Measurements from ENCODE around the gene GABBR2. TPM values are rescaled to one million over a fixed set of nuclear protein-coding genes. Genes with fewer than 3 reads are reported as not detected.
A peak's percentile ranks its signal among the peaks of the same experiment; 100 is the strongest.
"Not testable (repeated sequence)": the region's sequence is repeated elsewhere in the genome, so short reads cannot be mapped to it uniquely, and the experiment has no call there.

The GABBR2 gene
- polyA plus RNA-seq, 6 donors from 2014 or later: not detected

GRCh38 chr9:98584853-98585438, 123.8 kb downstream of the GABBR2 start:
- H3K4me3 Mint-ChIP-seq; H3K4me1 Mint-ChIP-seq; H3K36me3 Mint-ChIP-seq; ATAC-seq (ENCODE audit: low read depth in 2 of 2); H3K9me3 Mint-ChIP-seq; H3K27ac Mint-ChIP-seq; DNase-seq: not testable (repeated sequence)
- H3K27me3 Mint-ChIP-seq: peaks cover 18 to 26% (median 19%) of the 10 kb centered on the region in 3 donors

GRCh38 chr9:98584059-98584458, 124.7 kb downstream of the GABBR2 start:
- H3K27me3 Mint-ChIP-seq: peaks cover 19 to 23% (median 22%) of the 10 kb centered on the region in 3 donors
- H3K9me3 Mint-ChIP-seq: peaks cover 0 to 8% (median 2%) of the 10 kb centered on the region in 7 donors
- no peak overlapping the region for H3K4me3 Mint-ChIP-seq
- no peaks in the 10 kb centered on the region for H3K4me1 Mint-ChIP-seq
- ATAC-seq (ENCODE audit: low read depth in 2 of 2) (no peak), DNase-seq (no peak)
- no peak overlapping the region for H3K27ac Mint-ChIP-seq
- H3K36me3 Mint-ChIP-seq: no peaks in the 10 kb centered on the region

- no peak overlapping the region for H3K27ac Mint-ChIP-seq
- DNase-seq (no peak), ATAC-seq (ENCODE audit: low read depth in 2 of 2) (no peak)
- no peak overlapping the region for H3K4me3 Mint-ChIP-seq
- no peaks in the 10 kb centered on the region for H3K36me3 Mint-ChIP-seq
- peaks cover 24 to 29% (median 26%) of the 10 kb centered on the region in 3 donors for H3K27me3 Mint-ChIP-seq
- H3K9me3 Mint-ChIP-seq: peaks cover 0 to 8% (median 2%) of the 10 kb centered on the region in 7 donors
- H3K4me1 Mint-ChIP-seq: no peaks in the 10 kb centered on the region
Measured at GRCh38 chr9:98583417-98583816, 125.3 kb downstream of the GABBR2 start.

DNA sequence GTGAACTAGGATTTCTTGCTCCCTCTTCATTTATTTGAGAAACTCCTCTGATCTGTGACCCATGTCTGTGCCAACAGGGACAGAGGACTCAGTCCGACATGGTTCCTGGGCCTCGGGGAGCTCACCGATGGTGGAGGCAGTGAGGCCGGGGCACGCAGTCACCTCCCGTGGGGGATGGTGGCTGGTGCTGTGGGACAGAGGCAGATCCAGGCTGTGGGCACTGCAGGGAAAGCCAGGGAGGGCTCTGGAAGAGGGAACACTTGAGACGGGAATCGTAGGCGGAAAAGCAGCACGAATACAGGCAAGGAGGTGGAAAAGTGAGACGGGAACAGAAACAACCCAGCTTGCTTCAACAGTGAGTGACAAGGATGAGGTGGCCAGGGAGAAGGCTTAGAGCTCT, 127.8 kb downstream of the GABBR2 start:
- no peak for ATAC-seq (ENCODE audit: low read depth in 2 of 2)
- Mint-ChIP-seq H3K27ac (peak overlapping the region in 1 of 6 donors; percentile 67), H3K4me1 (peaks cover 3 to 4% (median 4%) of the 10 kb centered on the region in 3 donors), H3K27me3 (peaks cover 33 to 48% (median 45%) of the 10 kb centered on the region in 3 donors), H3K4me3 (no peak overlapping the region), H3K9me3 (peaks cover 0 to 8% (median 4%) of the 10 kb centered on the region in 7 donors), H3K36me3 (no peaks in the 10 kb centered on the region)
- no peak for DNase-seq

DNA sequence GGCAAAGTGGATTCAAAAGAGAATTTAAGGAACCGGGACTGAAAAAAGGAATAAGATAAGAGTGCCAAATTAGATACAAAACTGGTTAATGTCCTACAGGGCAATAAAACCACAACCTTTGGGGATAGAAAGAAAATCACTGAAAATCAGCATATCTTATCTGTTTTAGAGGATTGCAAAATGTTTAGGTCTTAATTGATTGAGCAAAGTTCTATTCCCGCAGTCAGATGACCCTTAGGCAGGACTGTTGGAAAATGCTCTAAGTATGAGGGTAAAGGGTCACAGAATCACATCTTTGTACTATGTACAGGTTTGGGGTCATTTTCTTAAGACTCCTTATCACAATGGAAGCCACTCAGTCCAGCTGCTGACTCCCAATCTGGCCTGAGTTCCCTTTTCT, 129.0 kb downstream of the GABBR2 start:
- H3K36me3 Mint-ChIP-seq: no peaks in the 10 kb centered on the region
- no peak for ATAC-seq (ENCODE audit: low read depth in 2 of 2)
- no peak for DNase-seq
- H3K27me3 Mint-ChIP-seq: peaks cover 40 to 52% (median 46%) of the 10 kb centered on the region in 3 donors
- no peak overlapping the region for H3K27ac Mint-ChIP-seq
- H3K4me3 Mint-ChIP-seq: no peak overlapping the region
- H3K4me1 Mint-ChIP-seq: peaks cover 8 to 14% (median 8%) of the 10 kb centered on the region in 3 donors
- peaks cover 0 to 8% (median 2%) of the 10 kb centered on the region in 7 donors for H3K9me3 Mint-ChIP-seq

DNA sequence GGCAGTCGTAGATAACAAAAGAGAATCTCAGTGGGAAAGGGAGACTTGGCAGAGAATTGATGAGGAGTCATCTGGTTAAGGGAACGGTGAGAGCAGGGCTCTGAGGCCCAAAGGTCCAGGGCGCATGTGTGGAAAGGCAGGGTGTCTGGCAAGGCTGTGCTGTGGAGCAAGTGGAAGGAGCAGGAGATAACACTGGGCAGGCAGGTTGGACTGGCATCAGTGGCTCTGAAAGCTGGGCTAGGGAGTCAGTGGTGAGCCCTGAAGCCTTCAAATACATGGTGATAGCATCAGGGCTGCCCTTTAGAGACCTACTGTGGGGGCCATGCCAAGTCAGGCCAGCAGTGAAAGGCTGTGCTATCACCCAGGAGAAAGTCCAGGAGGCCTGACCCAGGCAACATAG, 131.3 kb downstream of the GABBR2 start:
- no peaks in the 10 kb centered on the region for H3K36me3 Mint-ChIP-seq
- peaks cover 8 to 14% (median 8%) of the 10 kb centered on the region in 3 donors for H3K4me1 Mint-ChIP-seq
- peaks cover 0 to 8% (median 2%) of the 10 kb centered on the region in 7 donors for H3K9me3 Mint-ChIP-seq
- H3K27ac Mint-ChIP-seq: no peak overlapping the region
- ATAC-seq (ENCODE audit: low read depth in 2 of 2) (no peak), DNase-seq (no peak)
- H3K4me3 Mint-ChIP-seq: peak overlapping the region in 1 of 8 donors; percentile 29
- peaks cover 40 to 49% (median 44%) of the 10 kb centered on the region in 3 donors for H3K27me3 Mint-ChIP-seq

DNA sequence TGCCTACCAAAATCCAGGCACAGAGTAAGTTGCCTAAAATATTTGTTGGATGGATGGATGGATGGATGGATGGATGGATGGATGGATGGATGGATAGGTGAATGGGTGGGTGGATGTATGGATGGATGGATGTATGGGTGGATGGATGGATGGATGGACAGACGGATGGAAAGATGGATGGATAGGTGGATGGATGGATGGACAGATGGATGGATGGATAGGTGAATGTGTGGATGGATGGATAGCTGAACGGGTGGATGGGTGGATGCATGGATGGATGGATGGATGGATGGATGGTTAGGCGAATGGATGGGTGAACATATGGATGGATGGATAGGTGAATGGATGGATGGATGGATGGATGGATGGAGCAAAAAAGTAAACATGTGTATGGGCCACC, 131.9 kb downstream of the GABBR2 start:
- H3K36me3 Mint-ChIP-seq: no peaks in the 10 kb centered on the region
- H3K27ac Mint-ChIP-seq: no peak overlapping the region
- H3K27me3 Mint-ChIP-seq: peaks cover 35 to 49% (median 41%) of the 10 kb centered on the region in 3 donors
- ATAC-seq (ENCODE audit: low read depth in 2 of 2) (no peak), DNase-seq (no peak)
- H3K9me3 Mint-ChIP-seq: peaks cover 0 to 4% (median under 1%) of the 10 kb centered on the region in 7 donors
- H3K4me3 Mint-ChIP-seq: no peak overlapping the region
- peaks cover 8 to 14% (median 8%) of the 10 kb centered on the region in 3 donors for H3K4me1 Mint-ChIP-seq

- Mint-ChIP-seq H3K36me3 (no peaks in the 10 kb centered on the region), H3K4me3 (peak overlapping the region in 1 of 8 donors; percentile 76), H3K27ac (no peak overlapping the region), H3K9me3 (peaks cover 0 to 4% (median 0%) of the 10 kb centered on the region in 7 donors), H3K27me3 (peaks cover 35 to 49% (median 44%) of the 10 kb centered on the region in 3 donors), H3K4me1 (peaks cover 8 to 14% (median 8%) of the 10 kb centered on the region in 3 donors)
- no peak for ATAC-seq (ENCODE audit: low read depth in 2 of 2)
- DNase-seq: no peak
Measured at GRCh38 chr9:98576354-98576753, 132.4 kb downstream of the GABBR2 start.

DNA sequence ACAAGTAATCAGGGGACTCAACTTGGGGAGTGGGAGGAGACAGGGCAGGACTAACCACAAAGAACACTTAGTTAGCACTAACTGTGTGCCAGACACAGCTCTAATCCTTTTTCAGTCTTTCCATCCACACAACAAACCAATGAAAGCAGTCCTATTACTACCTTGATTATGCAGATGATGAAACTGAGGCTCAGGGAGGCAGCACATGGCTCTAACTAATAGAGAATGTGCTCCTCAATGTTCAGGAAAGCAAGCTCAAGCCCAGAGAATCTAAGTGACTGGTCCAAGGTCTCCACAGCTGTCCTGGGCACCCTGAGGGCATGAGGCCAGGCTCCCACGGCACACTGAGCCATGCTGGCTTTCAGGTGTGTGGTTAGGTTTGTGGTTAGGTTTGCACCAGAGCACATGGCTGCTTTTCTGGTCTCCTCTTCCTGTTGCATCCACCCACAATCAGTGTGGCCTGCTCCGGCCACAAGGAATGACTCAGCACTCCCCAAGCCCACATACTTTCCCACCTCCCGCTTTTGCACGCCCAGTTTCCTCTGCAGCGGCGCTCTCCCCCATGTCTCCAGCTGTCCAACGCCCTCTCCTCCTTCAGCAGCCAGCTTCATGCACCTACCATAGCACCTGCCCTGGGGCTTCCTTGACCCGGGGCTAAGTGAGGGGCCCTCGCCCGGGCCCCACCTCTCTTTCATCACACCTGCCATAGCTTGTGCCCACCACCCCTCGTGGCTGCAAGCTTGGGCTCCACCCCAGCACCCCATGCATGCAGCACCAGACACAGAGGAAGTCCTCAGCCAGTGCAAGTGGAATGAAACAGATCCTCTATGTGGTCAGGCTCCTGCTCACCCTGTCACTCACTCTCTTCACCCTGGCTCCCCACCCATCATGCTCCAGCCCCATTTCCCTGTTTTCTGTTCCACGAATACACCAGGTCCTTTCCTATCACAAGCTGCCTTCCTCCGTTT, 133.1 kb downstream of the GABBR2 start:
- peaks cover 0 to 2% (median 0%) of the 10 kb centered on the region in 7 donors for H3K9me3 Mint-ChIP-seq
- H3K27me3 Mint-ChIP-seq: peaks cover 32 to 42% (median 40%) of the 10 kb centered on the region in 3 donors
- no peak overlapping the region for H3K27ac Mint-ChIP-seq
- DNase-seq (no peak), ATAC-seq (ENCODE audit: low read depth in 2 of 2) (no peak)
- H3K36me3 Mint-ChIP-seq: no peaks in the 10 kb centered on the region
- peaks cover 8 to 14% (median 8%) of the 10 kb centered on the region in 3 donors for H3K4me1 Mint-ChIP-seq
- peak overlapping the region in 1 of 8 donors; percentile 76 for H3K4me3 Mint-ChIP-seq

DNA sequence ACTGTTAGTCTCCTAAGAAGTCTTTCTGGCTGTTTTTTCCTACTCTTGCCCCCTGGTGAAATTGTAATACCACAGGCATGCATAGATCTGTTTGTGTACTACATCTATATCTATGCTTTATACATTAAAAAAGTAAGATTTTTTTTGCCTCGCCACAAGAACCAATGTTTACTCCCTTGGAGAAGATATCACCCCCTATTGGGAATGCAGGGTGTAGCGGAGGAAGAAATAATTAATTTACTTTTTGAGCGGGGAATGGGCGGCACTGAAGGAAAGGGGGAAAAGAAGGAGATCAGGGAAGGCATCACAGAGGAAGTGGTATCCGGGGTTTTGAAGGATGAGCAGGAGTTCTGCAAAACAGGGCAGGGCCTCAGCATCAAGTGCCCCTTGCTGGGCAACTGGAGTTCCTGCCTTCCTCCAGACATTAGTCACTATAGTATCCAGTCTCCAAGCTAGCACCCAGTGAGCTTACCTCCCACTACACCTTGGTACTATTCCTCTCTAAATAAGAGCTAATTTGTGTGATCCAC, 134.9 kb downstream of the GABBR2 start:
- peaks cover 8 to 14% (median 8%) of the 10 kb centered on the region in 3 donors for H3K4me1 Mint-ChIP-seq
- ATAC-seq (ENCODE audit: low read depth in 2 of 2) (no peak), DNase-seq (no peak)
- H3K27me3 Mint-ChIP-seq: peaks cover 23 to 41% (median 35%) of the 10 kb centered on the region in 3 donors
- no peaks in the 10 kb centered on the region for H3K36me3 Mint-ChIP-seq
- no peak overlapping the region for H3K27ac Mint-ChIP-seq
- H3K4me3 Mint-ChIP-seq: no peak overlapping the region
- H3K9me3 Mint-ChIP-seq: peaks cover 0 to 2% (median 0%) of the 10 kb centered on the region in 7 donors

- Mint-ChIP-seq H3K27ac (no peak overlapping the region), H3K4me1 (peaks cover 8 to 14% (median 8%) of the 10 kb centered on the region in 3 donors), H3K36me3 (no peaks in the 10 kb centered on the region), H3K9me3 (peaks cover 0 to 2% (median 0%) of the 10 kb centered on the region in 7 donors), H3K4me3 (no peak overlapping the region), H3K27me3 (peaks cover 17 to 43% (median 30%) of the 10 kb centered on the region in 3 donors)
- DNase-seq (no peak), ATAC-seq (ENCODE audit: low read depth in 2 of 2) (no peak)
Measured at GRCh38 chr9:98572796-98573195, 135.9 kb downstream of the GABBR2 start.

- no peak overlapping the region for H3K4me3 Mint-ChIP-seq
- peaks cover 12 to 42% (median 30%) of the 10 kb centered on the region in 3 donors for H3K27me3 Mint-ChIP-seq
- peaks cover 8 to 14% (median 8%) of the 10 kb centered on the region in 3 donors for H3K4me1 Mint-ChIP-seq
- DNase-seq: no peak
- H3K27ac Mint-ChIP-seq: no peak overlapping the region
- ATAC-seq (ENCODE audit: low read depth in 2 of 2): no peak
- H3K36me3 Mint-ChIP-seq: no peaks in the 10 kb centered on the region
- peaks cover 0 to 2% (median 0%) of the 10 kb centered on the region in 7 donors for H3K9me3 Mint-ChIP-seq
Measured at GRCh38 chr9:98572054-98572627, 136.6 kb downstream of the GABBR2 start.

DNA sequence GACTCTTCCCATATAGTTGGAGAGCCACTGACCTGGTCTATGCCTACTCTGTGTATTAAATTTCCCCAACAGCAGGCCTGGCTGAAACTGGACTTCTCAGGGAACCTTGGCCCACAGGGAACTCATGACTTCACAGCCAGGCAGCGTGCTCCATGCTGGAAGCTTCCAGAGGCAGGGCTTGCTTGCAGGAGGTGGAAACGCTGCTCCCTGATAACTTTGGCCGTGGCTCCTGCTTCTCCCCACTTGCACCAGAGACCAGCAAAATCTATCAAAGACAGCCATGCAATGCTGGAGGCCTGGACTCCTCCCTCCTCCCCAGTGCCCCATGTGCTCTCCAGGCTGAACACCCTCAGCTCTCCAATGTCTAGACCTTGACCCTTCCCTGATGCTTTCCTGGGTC, 137.1 kb downstream of the GABBR2 start:
- Mint-ChIP-seq H3K27me3 (peaks cover 8 to 37% (median 25%) of the 10 kb centered on the region in 3 donors), H3K36me3 (no peaks in the 10 kb centered on the region), H3K27ac (no peak overlapping the region), H3K4me3 (no peak overlapping the region), H3K9me3 (no peaks in the 10 kb centered on the region), H3K4me1 (peaks cover 8 to 14% (median 8%) of the 10 kb centered on the region in 3 donors)
- DNase-seq (no peak), ATAC-seq (ENCODE audit: low read depth in 2 of 2) (no peak)

All from naive B cell (primary cell).